ENCODE measurements around the gene ACTR3.
A peak's percentile ranks its signal among the peaks of the same experiment; 100 is the strongest.

ACTR3 gene

GRCh38 chr2:113875135-113875534 lies 14.8 kb upstream of the ACTR3 start:
- no peak for DNase-seq (ENCODE audit: low read depth in 2 of 2, low spot score in 1 of 2)

DNA sequence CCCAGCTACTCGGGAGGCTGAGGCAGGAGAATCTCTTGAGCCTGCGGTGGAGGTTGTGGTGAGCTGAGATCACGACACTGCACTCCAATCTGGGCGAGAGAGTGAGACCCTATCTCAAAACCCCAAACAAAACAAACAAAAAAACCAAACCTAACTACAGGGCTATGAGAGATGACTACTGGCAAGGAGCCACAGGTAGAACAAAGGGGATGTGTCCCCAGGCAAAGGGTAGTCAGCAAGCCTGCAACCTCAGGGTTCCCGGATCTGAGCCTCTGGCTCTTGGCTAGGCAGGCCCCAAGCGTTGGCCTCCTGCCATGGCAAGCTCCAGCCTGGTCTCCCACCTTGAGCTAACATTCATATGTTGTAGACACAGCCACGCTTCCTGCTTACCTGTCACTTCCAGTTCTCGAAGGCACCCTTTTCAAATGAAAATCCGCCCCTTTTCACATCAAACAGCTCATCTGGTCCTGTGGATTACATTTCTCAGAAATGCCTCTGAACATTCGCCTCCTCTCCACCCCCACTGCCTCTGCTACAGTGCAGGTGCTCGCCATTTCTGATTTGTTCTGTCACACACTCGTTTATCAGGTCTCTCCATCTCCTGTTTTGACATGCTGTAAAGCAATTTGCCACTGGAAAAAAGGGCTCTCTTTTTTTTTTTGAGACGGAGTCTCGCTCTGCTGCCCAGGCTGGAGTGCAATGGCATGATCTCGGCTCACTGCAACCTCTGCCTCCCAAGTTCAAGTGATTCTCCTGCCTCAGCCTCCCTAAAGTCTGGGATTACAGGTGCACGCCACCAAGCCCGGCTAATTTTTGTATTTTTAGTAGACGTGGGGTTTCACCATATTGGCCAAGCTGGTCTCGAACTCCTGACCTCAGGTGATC lies 13.1 kb upstream of the ACTR3 start:
- peak; percentile 9 to 49 for DNase-seq (ENCODE audit: low read depth in 2 of 2, low spot score in 1 of 2)

DNA sequence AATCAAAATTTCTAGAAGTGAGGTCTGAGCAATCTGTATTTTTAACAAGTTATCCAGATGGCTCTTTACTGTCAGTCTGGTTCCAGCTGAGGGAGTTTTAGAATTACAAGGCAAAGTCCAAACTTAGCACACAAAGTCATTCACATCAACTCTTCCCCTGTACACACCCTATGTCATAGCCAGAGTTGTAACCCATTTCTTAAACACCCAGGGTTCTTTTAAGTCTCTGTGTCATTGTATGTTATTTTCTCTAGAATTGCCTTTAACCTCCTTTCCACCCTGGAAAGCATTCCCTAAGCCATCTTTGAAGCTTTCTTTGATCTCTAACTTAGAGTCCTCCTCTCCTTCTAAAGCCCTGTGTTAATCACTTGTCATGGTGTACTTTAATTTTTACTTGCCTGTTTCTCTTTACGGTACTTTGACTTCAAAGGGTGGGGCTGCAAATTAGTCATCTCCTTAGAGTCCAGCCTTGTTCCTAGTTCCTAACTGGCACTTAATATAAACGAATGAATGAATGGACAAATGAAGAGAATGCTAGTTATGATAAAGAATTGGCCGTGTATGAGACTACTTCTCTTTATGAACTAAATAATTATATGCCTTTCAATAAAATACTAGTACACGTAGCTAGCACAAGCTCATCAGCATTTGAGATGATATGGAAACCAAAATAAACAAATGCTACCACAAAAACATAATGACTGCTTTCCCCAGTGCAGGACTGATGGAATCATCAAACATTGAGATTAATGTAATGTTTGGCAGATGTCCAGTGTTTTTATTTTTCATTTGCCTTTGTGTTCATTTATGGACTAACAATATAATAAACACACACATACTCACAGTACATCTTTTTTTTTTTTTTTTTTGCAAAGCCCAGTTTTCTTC lies 11.9 kb upstream of the ACTR3 start:
- DNase-seq (ENCODE audit: low read depth in 2 of 2, low spot score in 1 of 2): no peak

DNA sequence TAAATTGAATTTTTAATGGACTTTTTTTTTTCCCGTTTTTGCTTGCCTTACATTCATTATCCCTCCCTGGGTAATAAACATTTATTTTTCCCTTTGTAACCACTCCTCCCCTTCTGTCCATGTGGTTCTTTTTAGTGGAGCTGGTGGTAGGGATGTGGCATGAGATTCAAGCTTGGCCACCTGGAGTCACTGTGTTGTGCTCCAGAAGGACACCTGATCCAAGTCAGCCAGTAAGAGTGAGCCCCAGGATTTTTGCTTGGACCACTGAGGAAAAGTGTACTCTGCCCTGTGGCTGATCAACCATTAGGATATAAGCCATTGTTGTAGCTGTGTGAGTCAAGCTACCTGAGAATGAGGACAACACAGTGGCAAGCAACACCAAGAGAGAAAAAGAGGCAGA lies 11.1 kb upstream of the ACTR3 start:
- DNase-seq (ENCODE audit: low read depth in 2 of 2, low spot score in 1 of 2): no peak

DNA sequence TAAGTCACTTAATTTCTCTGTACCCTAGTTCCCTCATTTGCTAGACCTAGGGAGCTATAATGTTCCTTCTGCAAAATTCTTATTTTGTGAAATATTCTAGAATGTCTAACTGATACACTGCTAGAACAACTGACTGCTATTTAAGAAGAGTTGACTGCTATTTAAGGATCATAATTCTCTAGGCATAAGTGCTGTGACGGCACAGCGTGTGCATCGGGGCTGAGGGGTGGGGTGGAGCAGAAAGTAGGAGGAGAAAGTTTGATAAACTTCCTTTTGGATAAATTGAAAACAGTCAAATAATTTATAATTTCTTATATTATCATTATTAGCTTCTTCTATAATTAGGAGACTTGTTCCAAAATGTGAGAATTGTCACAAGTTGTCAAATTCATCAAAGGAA lies 10.4 kb upstream of the ACTR3 start:
- DNase-seq (ENCODE audit: low read depth in 2 of 2, low spot score in 1 of 2): no peak

GRCh38 chr2:113886479-113887008 lies 3.3 kb upstream of the ACTR3 start:
- no peak for DNase-seq (ENCODE audit: low read depth in 2 of 2, low spot score in 1 of 2)

DNA sequence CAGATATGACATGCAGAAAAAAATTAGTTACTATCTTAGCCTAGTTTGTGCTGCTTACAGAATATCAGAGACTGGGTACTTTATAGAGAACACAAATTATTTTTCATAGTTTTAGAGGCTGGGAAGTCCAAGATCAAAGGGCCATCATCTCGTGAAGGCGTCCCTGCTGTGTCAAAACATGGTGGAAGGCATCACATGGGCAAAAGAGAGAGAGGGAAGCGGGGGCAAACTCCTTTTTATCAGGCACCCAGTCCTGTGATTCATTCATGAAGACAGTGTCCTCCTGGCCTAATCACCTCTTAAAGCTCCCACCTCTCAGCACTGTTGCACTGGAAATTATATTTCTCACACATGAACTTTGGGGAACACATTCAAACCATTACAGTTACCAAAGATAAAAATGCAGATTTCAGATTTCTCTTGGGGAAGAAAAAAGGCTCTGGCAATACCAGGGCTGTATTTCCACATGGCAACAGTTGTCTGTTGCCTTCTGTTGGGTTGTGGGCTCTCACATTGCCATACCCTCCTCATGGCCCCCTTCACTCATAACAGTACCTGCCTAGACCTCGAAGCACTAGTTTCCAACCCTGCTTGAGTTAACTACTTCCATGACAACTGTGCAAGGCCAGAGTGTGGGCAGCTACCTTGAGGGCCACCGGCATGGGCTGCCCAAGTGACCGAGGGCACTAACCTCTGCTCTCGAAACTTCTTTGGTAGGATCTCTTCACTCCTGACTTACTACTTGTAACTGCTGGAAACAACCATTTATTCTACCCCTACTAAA lies 2.7 kb upstream of the ACTR3 start:
- DNase-seq (ENCODE audit: low read depth in 2 of 2, low spot score in 1 of 2): no peak

GRCh38 chr2:113888641-113889470 lies 1.0 kb upstream of the ACTR3 start:
- no peak for DNase-seq (ENCODE audit: low read depth in 2 of 2, low spot score in 1 of 2)

DNA sequence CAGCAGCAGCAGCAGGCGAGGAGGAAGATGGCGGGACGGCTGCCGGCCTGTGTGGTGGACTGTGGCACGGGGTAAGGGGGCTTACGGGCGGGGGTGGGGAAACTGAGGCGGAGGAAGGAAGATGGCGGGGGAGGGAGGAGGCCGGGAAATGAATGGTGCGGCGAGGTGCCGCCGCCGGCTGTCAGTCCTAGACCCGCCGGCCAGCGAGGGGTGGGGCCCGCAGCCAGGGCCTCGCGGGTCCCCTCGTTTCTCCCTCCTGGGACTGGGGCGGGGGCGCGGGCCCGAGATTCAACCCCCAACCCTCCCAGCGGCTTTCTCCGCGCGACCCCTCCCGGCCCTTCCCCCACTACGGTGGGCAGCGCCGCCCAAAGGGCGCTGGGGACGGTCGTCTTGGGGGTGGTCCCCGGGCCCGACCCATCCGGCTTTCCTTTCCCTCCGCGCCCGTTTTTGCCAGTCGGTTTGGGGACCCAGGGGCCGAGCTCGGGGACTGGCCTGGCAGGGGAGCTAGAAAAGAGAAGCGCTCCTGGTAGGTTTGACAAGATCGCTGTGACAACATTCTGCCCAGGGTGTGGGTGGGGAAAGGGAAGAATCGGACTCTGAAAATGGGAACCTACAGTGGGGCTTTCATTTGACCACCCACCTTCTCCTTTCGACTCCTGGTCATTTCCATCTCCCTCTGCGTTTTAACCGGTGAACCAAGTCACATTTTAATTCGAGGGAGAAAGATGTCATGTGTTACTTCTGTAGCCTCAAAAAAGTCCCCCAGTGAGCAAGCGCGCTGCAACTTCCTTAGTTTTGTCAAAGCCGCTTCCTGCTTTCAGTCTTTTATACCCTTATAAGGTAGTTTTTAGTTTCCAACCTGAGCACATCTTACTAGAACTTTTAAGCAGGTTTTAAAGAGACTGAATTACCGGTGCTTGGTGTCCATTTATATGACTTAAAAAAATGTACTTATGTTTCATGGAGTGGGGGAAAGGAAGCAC lies 655 bp downstream of the ACTR3 start:
- peak; percentile 66 to 67 for DNase-seq (ENCODE audit: low read depth in 2 of 2, low spot score in 1 of 2)

DNA sequence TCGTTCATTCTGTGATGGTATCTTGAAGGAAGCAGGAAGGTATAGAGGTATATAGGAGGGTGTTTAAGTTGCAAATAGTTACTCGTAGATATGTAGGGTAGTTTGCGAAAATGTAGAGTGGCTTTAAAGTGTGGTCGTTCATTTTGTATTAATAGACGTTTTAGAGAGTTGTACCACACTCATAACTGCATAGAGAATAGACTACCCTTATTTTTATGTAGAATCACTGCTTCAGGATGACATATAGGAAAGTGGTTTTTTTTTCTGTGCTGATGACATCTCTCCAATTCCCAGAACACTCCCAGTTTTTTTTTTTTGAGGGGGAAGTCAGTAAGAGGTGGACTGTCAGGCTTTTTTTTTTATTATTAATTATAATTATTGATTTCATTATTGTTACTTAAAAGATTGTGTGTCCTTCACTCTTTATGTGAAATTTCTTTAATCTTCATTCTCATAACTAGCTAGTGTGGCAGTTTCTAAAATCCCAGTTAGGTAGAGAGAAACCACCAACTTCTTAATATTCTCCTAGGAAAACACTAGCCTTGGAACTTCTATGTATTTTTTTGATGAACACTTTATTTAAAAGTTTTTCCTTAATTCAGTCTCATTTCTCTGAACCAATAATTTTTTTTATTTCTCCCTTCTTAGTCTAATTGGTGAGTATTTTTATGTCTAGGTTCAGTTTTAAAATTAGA lies 1.5 kb downstream of the ACTR3 start:
- no peak for DNase-seq (ENCODE audit: low read depth in 2 of 2, low spot score in 1 of 2)

DNA sequence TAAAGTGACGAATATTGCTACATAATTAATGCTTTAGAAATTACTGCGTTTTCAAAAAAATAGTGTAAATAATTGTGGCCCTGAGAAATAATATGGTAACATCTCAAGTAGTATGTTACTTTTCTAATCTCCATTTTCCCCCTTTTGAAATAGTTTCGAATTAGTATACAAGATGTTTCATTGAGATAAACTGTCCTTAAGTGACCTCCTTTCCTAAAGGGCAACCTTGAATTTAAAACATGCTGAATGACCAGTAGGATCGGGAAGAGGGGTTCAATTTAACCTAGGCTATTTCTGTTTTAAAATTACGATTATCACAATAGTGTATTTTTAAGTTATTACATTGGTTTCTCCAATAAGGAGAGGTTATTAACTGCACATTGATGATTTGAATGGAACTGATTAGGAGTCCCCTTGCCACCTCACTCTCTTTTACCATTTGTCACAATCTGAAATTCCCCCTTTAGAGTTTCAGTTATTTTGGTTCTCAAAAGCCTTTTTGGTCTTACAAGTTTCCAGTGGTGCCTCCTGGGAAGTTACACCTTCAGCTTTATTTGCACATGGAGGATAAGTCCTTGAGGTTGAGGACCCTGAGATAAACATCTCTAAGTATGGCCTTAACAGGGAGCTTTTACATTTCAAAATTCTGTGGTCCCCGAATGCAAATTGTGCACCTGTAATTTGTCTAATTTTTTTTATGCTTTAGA lies 2.3 kb downstream of the ACTR3 start:
- no peak for DNase-seq (ENCODE audit: low read depth in 2 of 2, low spot score in 1 of 2)

- no peak for DNase-seq (ENCODE audit: low read depth in 2 of 2, low spot score in 1 of 2)
Observed at GRCh38 chr2:113894156-113894743, 4.4 kb downstream of the ACTR3 start.

GRCh38 chr2:113895301-113895700 lies 5.4 kb downstream of the ACTR3 start:
- DNase-seq (ENCODE audit: low read depth in 2 of 2, low spot score in 1 of 2): no peak

DNA sequence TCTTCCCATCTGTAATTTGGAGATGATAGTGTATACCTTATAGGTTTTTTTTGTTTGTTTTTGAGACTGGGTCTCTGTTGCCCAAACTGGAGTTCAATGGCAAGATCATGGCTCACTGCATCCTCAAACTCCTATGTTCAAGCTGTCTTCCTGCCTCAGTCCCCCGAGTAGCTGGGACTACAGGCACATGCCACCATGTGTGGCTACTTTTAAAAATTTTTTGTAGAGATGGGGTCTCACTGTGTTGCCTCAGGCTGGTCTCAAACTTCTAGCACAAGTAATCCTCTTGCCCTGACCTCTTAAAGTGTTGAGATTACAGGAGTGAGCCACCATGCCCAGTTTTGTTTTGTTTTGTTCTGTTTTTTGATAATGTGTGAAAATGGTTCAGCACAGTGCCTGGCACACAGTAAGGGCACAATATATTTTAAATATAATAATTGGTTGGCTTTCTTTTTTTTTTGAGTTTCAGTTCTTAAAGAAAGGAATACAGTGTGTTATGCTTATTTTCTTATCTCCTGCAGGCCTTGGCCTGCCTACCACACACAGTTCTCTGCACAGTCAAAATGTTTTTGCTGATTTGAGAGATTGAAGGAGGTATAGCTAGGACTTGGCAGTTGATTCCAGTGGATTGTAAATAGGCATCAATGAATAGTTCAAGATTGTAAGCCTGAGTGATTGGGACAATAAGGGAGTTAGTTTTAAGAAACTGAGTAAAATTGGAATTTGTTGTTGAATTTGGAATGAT lies 6.1 kb downstream of the ACTR3 start:
- DNase-seq (ENCODE audit: low read depth in 2 of 2, low spot score in 1 of 2): no peak

GRCh38 chr2:113896791-113897190 lies 6.9 kb downstream of the ACTR3 start:
- no peak for DNase-seq (ENCODE audit: low read depth in 2 of 2, low spot score in 1 of 2)

DNA sequence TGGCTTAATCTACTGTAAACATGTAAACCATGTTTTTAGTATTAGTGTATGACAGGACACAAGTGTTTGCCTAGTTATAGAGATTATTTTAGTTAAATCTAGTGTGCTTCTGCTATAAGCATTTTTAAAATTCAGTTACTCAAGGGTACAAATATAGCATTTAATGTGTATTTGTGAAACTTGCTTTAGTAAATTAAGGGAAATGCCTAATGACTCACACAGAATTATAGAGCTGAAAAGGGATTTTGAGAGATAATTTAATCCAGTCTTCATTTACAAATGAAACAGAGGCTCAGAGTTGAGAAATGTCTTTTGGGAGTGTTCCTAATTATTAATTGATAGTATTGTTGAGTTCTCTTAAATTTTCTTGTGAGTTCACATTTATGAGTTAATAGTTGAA lies 8.2 kb downstream of the ACTR3 start:
- DNase-seq (ENCODE audit: low read depth in 2 of 2, low spot score in 1 of 2): no peak

- DNase-seq (ENCODE audit: low read depth in 2 of 2, low spot score in 1 of 2): no peak
Observed at GRCh38 chr2:113899166-113899565, 9.3 kb downstream of the ACTR3 start.

Data from stimulated activated CD8-positive, alpha-beta memory T cell treated with anti-CD3 and anti-CD28 coated beads, Interleukin-4, amount 100 ng/mL, for 1 hour (primary cell).